ENCODE data around the gene BBS7.

GRCh38 chr4:121786221-121786620 lies 84.1 kb downstream of the BBS7 start:
- TF ChIP-seq CTCF (IDR thresholded peaks at IDR 0.05) (no peak), POLR2A (IDR thresholded peaks at IDR 0.05) (no peak)

Data from testis (tissue), 2 donors.